ENCODE results near the gene GGNBP2. TPM values are rescaled to one million over a fixed set of nuclear protein-coding genes. Genes with fewer than 3 reads are reported as not detected.

GGNBP2 gene
- total RNA-seq, 1 experiment from 2014 or later: 60.1 TPM

DNA sequence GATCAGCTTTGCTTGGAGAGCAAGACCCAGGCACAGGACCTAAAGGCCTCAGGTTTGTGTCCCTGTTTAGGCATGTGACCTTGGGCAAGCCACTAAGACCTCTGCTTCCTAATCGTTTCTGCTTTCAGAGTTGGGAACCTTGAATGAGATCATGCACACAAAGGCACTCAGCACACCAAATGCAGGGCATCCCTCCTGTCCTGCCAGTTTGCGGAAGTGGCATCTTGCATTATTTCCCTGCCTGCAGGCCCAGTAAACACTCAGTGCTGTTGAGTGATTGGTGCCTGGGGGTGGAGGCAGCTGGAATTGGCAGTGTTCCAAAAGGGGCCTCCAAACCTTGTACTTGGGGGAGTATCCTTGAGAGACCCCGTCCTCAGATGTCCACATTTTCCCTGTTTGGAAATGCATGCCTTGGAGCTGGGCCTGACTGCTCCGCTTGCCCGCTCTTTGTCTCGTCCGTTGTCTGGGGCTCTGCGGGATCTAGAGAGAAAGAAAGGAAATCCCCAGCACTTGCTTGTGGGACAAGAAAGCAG lies 85.3 kb downstream of the GGNBP2 start:
- DNase-seq (ENCODE audit: low read depth): no peak

DNA sequence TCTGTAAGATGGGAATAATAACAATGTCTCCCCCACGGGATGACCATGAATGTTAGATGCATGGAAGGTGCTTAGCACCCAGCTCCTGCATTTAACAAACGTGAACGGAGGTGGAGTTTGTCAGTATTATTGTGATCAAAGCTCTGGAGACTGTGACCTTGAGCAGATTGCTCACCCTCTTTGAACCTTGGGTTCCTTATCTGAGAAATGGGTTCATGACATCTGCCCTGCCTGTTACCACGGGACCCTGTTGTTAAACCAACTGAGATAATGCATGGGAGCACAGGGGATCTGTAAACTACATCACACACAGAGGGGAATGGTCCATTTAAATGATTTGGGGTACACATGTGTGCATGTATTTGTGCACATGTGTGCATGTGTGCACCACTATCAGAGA lies 86.3 kb downstream of the GGNBP2 start:
- DNase-seq (ENCODE audit: low read depth): no peak

DNA sequence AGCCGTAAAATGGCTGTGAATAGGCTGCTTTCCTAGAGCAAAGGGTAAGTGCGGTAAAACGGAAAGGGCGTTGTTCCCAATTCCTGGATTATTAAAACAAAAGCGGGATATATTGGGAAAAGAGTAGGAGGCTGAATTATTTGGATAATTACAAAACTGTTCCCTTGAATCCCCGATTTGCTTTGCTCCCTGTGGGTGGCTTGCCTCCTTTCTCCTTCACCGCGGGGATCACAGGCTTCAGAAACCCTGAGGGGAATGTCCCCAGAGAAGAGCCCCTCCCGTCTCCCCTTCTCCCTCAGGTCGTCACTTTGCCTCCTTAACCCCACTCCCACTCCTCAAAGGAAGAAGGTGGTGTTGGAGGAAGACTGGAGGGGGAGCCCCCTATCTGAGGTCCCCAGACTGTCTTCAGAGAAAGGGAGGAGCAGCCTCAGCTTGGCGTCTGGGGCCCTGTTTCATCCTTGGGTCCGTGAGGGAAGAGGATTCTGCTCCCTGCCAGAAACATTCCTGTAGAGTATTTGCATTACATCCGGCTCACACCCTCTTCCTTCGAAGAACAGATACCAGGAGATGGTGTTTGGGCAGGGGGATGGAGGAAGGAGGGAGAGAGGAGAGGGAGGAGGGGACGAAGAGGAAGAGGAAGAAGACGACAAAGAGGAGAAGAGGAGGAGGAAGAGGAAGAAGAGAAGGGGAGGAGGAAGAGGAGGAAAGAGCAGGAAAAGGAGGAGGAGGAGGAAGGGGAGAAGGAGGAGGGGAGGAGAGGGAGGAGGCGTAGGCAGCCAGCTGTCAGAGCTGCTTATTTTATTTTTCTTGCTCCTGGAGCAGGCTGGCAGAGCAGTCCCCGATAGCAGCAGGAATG lies 88.4 kb downstream of the GGNBP2 start:
- no peak for DNase-seq (ENCODE audit: low read depth)

Other genes starting within 250 kb of the GGNBP2 start
- not detected in 2 replicates for gene TBC1D3G, start 221.0 kb upstream of the GGNBP2 start, total RNA-seq (2014; rRNA removed)
- gene TBC1D3H, start 156.5 kb upstream of the GGNBP2 start, total RNA-seq (2014; rRNA removed): not detected in 2 replicates
- 42.8 and 51.3 TPM in 2 replicates for gene ZNHIT3, start 58.2 kb upstream of the GGNBP2 start, total RNA-seq (2014; rRNA removed)
- 63.0 and 66.8 TPM in 2 replicates for gene MYO19, start 10.1 kb upstream of the GGNBP2 start, total RNA-seq (2014; rRNA removed)
- 11.1 and 12.5 TPM in 2 replicates for gene PIGW, start 9.9 kb upstream of the GGNBP2 start, total RNA-seq (2014; rRNA removed)
- gene DHRS11, start 47.0 kb downstream of the GGNBP2 start, total RNA-seq (2014; rRNA removed): 8.7 and 9.3 TPM in 2 replicates
- gene MRM1, start 56.7 kb downstream of the GGNBP2 start, total RNA-seq (2014; rRNA removed): 10.8 and 11.2 TPM in 2 replicates

All from LHCN-M2 (cell line).